ENCODE measurements around the gene XPO6. TPM values are rescaled to one million over a fixed set of nuclear protein-coding genes. Genes with fewer than 3 reads are reported as not detected.

XPO6 gene
- total RNA-seq, 1 experiment from 2014 or later: 112 TPM

GRCh38 chr16:28210264-28210663 lies 1.5 kb downstream of the XPO6 start:
- no peak for TF ChIP-seq CTCF (IDR thresholded peaks at IDR 0.05; ENCODE audit: insufficient read depth in 1 of 2, low read depth in 1 of 2, low read length in 1 of 2, severe bottlenecking in 1 of 2, unreplicated experiment in 1 of 2)
- POLR2A ChIA-PET: no interaction called here
- no peaks in the 10 kb centered on the region for H3K36me3 ChIP-seq (ENCODE audit: control insufficient read depth, insufficient read depth, low read length)
- Mint-ChIP-seq H3K36me3 (ENCODE audit: insufficient read depth, unreplicated experiment) (peaks cover 29% of the 10 kb centered on the region), H3K4me1 (ENCODE audit: low read depth, unreplicated experiment) (peaks cover 12% of the 10 kb centered on the region), H3K27me3 (ENCODE audit: insufficient read depth, unreplicated experiment) (no peaks in the 10 kb centered on the region), H3K27ac (ENCODE audit: unreplicated experiment) (peak overlapping the region; percentile 75), H3K4me3 (ENCODE audit: unreplicated experiment) (peak overlapping the region; percentile 84), H3K9me3 (ENCODE audit: unreplicated experiment) (no peaks in the 10 kb centered on the region)
- H3K9me3 ChIP-seq: no peaks in the 10 kb centered on the region
- CTCF ChIA-PET: interaction anchor here (0.6 kb wide), 1 partner anchor 635 kb away, joined by 3 read pairs; no protein-coding TSS in a partner anchor
- no peaks in the 10 kb centered on the region for H3K27me3 ChIP-seq (replicated peaks; ENCODE audit: control insufficient read depth, insufficient read depth, low read length)
- H3K4me1 ChIP-seq: peaks cover 5% of the 10 kb centered on the region; the same call in 1 of the 2 replicates
- no peak for DNase-seq
- H3K4me3 ChIP-seq (ENCODE audit: low read depth, low read length): peak overlapping the region; percentile 88
- BruUV-seq (replicated peaks): TSS peak; percentile 29
- intact Hi-C loops (cut with micrococcal nuclease; ENCODE audit: unreplicated experiment): no loop called here

DNA sequence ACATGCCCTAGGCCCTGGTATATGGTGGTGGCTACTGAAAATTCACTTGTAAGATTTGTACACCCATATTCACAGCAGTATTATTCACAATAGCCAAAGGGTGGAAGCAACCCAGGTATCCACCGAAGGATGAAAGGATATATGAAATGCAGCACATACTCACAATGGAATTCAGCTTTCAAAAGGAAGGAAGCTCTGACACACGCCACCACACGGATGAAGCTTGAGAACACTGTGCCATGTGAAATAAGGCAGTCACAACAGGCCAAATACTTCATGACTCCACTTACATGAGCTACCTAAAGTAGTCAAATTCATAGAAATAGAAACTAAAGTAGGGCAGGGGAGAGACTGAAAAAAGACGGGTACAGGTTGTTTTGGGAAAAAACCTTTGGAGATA lies 2.9 kb downstream of the XPO6 start:
- ChIA-PET CTCF (no interaction called here), POLR2A (no interaction called here)
- peaks cover 29% of the 10 kb centered on the region for H3K36me3 Mint-ChIP-seq (ENCODE audit: insufficient read depth, unreplicated experiment)

GRCh38 chr16:28208131-28208530 lies 3.6 kb downstream of the XPO6 start:
- intact Hi-C loops (cut with micrococcal nuclease; ENCODE audit: unreplicated experiment): no loop called here
- peaks cover 12% of the 10 kb centered on the region for H3K4me1 Mint-ChIP-seq (ENCODE audit: low read depth, unreplicated experiment)
- H3K4me3 ChIP-seq (ENCODE audit: low read depth, low read length): no peak overlapping the region
- BruUV-seq (replicated peaks): no TSS peak
- CTCF ChIA-PET: no interaction called here
- H3K9me3 ChIP-seq: no peaks in the 10 kb centered on the region
- no peak for DNase-seq
- POLR2A ChIA-PET: no interaction called here
- H3K27me3 Mint-ChIP-seq (ENCODE audit: insufficient read depth, unreplicated experiment): no peaks in the 10 kb centered on the region
- TF ChIP-seq CTCF (IDR thresholded peaks at IDR 0.05; ENCODE audit: insufficient read depth in 1 of 2, low read depth in 1 of 2, low read length in 1 of 2, severe bottlenecking in 1 of 2, unreplicated experiment in 1 of 2): no peak
- H3K36me3 ChIP-seq (ENCODE audit: control insufficient read depth, insufficient read depth, low read length): no peaks in the 10 kb centered on the region
- H3K4me3 Mint-ChIP-seq (ENCODE audit: unreplicated experiment): no peak overlapping the region
- H3K27me3 ChIP-seq (replicated peaks; ENCODE audit: control insufficient read depth, insufficient read depth, low read length): no peaks in the 10 kb centered on the region
- no peak overlapping the region for H3K27ac Mint-ChIP-seq (ENCODE audit: unreplicated experiment)
- no peaks in the 10 kb centered on the region for H3K9me3 Mint-ChIP-seq (ENCODE audit: unreplicated experiment)
- peaks cover 5% of the 10 kb centered on the region; the same call in 1 of the 2 replicates for H3K4me1 ChIP-seq
- H3K36me3 Mint-ChIP-seq (ENCODE audit: insufficient read depth, unreplicated experiment): peaks cover 29% of the 10 kb centered on the region

More for the DNA sequence above, 2.9 kb downstream of the XPO6 start:
- Mint-ChIP-seq H3K4me1 (ENCODE audit: low read depth, unreplicated experiment) (peaks cover 12% of the 10 kb centered on the region), H3K9me3 (ENCODE audit: unreplicated experiment) (no peaks in the 10 kb centered on the region), H3K27ac (ENCODE audit: unreplicated experiment) (no peak overlapping the region), H3K4me3 (ENCODE audit: unreplicated experiment) (no peak overlapping the region), H3K27me3 (ENCODE audit: insufficient read depth, unreplicated experiment) (no peaks in the 10 kb centered on the region)
- intact Hi-C loops (cut with micrococcal nuclease; ENCODE audit: unreplicated experiment): no loop called here
- H3K4me1 ChIP-seq: peaks cover 5% of the 10 kb centered on the region; the same call in 1 of the 2 replicates
- no peaks in the 10 kb centered on the region for H3K9me3 ChIP-seq
- no peak overlapping the region for H3K4me3 ChIP-seq (ENCODE audit: low read depth, low read length)
- TF ChIP-seq CTCF (IDR thresholded peaks at IDR 0.05; ENCODE audit: insufficient read depth in 1 of 2, low read depth in 1 of 2, low read length in 1 of 2, severe bottlenecking in 1 of 2, unreplicated experiment in 1 of 2): no peak
- DNase-seq: no peak
- H3K27me3 ChIP-seq (replicated peaks; ENCODE audit: control insufficient read depth, insufficient read depth, low read length): no peaks in the 10 kb centered on the region
- no TSS peak for BruUV-seq (replicated peaks)
- no peaks in the 10 kb centered on the region for H3K36me3 ChIP-seq (ENCODE audit: control insufficient read depth, insufficient read depth, low read length)

All from Caco-2 (cell line).